Adrenal gland (tissue), 12 donors: ENCODE results near the gene ERCC6L. TPM values are rescaled to one million over a fixed set of nuclear protein-coding genes. Genes with fewer than 3 reads are reported as not detected.

ENCODE experiments used
- DNase-seq, 7 donors: peaks; one replicate each; pipeline ENCODE4 v3.0.0-alpha.2; 2019 to 2020
- H3K27ac ChIP-seq, 5 donors: fragments of 200-600 bp; sonication (generic) in 4 of 5; 1 replicate in 3 of 5; 2 replicates in 2 of 5; pipeline versions ENCODE4 v1.5.1 to v1.8.0; 2016 to 2020; ENCODE audit warnings: mild to moderate bottlenecking in 1 of 5
- H3K27me3 ChIP-seq: fragments of 200-600 bp; 2 replicates; pipeline ENCODE4 v1.8.0; 2021
- H3K36me3 ChIP-seq, 2 donors: fragments of 200-600 bp; replicated peaks in 1 of 2; 1 replicate in 1 of 2; 2 replicates in 1 of 2; pipeline versions ENCODE4 v1.5.1 to v1.8.0; 2018 to 2022
- H3K4me1 ChIP-seq, 2 donors: fragments of 200-600 bp; replicated peaks in 1 of 2; 1 replicate in 1 of 2; 2 replicates in 1 of 2; pipeline versions ENCODE4 v1.5.1 to v1.8.0; 2018 to 2021
- H3K4me3 ChIP-seq, 4 donors: fragments of 200-600 bp; sonication (generic) in 3 of 4; one replicate each; pipeline ENCODE4 v1.5.1; 2016 to 2018
- H3K9me3 ChIP-seq, 3 donors: fragments of 200-600 bp; sonication (generic) in 1 of 3; replicated peaks in 1 of 3; 1 replicate in 2 of 3; 2 replicates in 1 of 3; pipeline versions ENCODE4 v1.5.1 to v1.8.0; 2016 to 2021
- CTCF ChIP-seq, 6 experiments: fragments of 450-650 bp in 4 of 6; fragments of 200-600 bp in 2 of 6; sonication (generic) in 1 of 6; IDR thresholded peaks; 1 replicate in 5 of 6; 2 replicates in 1 of 6; pipeline versions ENCODE4 v1.5.1 to v1.8.0; 2016 to 2021; ENCODE audit warnings: antibody characterized with exemption in 6 of 6, mild to moderate bottlenecking in 2 of 6, moderate library complexity in 1 of 6
- POLR2A ChIP-seq, 2 donors: fragments of 450-650 bp; IDR thresholded peaks; one replicate each; pipeline ENCODE4 v1.6.1; 2017; ENCODE audit warnings: antibody characterized with exemption in 2 of 2, mild to moderate bottlenecking in 2 of 2, moderate library complexity in 1 of 2
- WGBS, 4 donors: extraction: QIAGEN DNeasy Blood & Tissue Kit in 2 of 4; methylation state at CpG; one replicate each; pipeline versions ENCODE4 v1.1.5 to v1.1.7; 2013 to 2017; 5-methylcytosine and 5-hydroxymethylcytosine counted together
- intact Hi-C, 2 donors: fragments of 100-400 bp; cut with DNase I; formaldehyde crosslinking; loops; one replicate each; pipeline versions ENCODE4 v1.14.1 to v1.15.0; 2022 to 2023
- polyA plus RNA-seq, 3 donors: library from polyadenylated mRNA; stranded (reverse); fragments of 200-250 nt in 2 of 3; fragments of 350-450 nt in 1 of 3; fragmentation: Illumina TruSeq in 1 of 3; extraction: RNeasy Lipid Tissue Mini Kit (QIAGEN cat#74804) in 1 of 3; gene quantifications; one replicate each; pipeline ENCODE4 v1.2.3, GENCODE V29; 2013 to 2014
- total RNA-seq, 9 donors: library from RNA; depleted of rRNA in 4 of 9; stranded (reverse); fragments of >200 nt in 4 of 9; fragments of 120-200 nt in 1 of 9; fragmentation: NEBNext Ultra II Directional in 1 of 9; extraction: Animal tissue kit (Norgen Biotek cat#: 25700) in 1 of 9; gene quantifications; one replicate each; pipeline versions ENCODE4 v1.1.0 to v1.2.4, GENCODE V29; 2013 to 2023
- donor health status: healthy with polysubstance abuse.
- donor health status: Bipolar disorder and iron deficiency.
- donor health status: DM: yes; HTN: yes; CAD: no.
- donor health status: DM: no; HTN: no; CAD: no.
- donor health status: DM: no; HTN: no; CAD: no.
- donor health status: DM: yes; HTN: yes; CAD: no.

Gene ERCC6L
- total and polyA plus RNA-seq, 12 donors, result 0.08 to 1.8 (median 0.15) TPM; not detected in 4

GRCh38 chrX:72207366-72207765, 31.5 kb downstream of the ERCC6L start:
- intact Hi-C loops, result no loop called here
- DNase-seq, result no peak
- H3K9me3 ChIP-seq, result no peaks in the 10 kb centered on the region
- H3K27me3 ChIP-seq, result no peaks in the 10 kb centered on the region
- no peaks in the 10 kb centered on the region for H3K4me1 ChIP-seq
- no peak overlapping the region for H3K27ac ChIP-seq
- 85 to 97% (median 91%) methylated on average over 4 of the region's 4 CpGs for WGBS, 4 donors
- no peaks in the 10 kb centered on the region for H3K36me3 ChIP-seq
- no peak overlapping the region for H3K4me3 ChIP-seq
- no peak for TF ChIP-seq CTCF (IDR thresholded peaks at IDR 0.05)
- TF ChIP-seq POLR2A (IDR thresholded peaks at IDR 0.05), result no peak

DNA sequence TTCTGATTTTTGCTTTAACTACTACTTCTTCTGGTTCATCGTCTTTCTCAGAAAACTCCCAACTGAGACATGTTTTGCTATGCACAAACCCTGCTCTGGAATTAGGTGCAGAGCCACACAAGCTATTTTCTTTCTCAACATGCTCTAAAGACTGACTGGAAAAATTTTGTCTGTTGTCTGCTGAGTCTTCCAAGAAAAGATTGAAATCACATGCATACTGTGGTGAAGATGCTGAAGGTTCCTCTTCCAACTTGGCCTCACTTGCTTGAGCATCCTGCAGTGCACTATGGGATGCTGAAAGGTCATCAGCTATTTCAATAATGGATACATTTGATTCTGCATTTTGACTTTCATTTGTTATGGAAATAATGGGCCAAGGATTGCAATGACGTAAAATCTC, 33.1 kb downstream of the ERCC6L start:
- H3K27me3 ChIP-seq, result no peaks in the 10 kb centered on the region
- no peak overlapping the region for H3K27ac ChIP-seq
- H3K4me1 ChIP-seq, result no peaks in the 10 kb centered on the region
- H3K9me3 ChIP-seq, result no peaks in the 10 kb centered on the region
- WGBS, 4 donors, result 80 to 97% (median 92%) methylated on average over 2 of the region's 2 CpGs
- H3K36me3 ChIP-seq, result no peaks in the 10 kb centered on the region
- H3K4me3 ChIP-seq, result no peak overlapping the region
- intact Hi-C loops, result no loop called here
- TF ChIP-seq CTCF (IDR thresholded peaks at IDR 0.05), result no peak
- no peak for TF ChIP-seq POLR2A (IDR thresholded peaks at IDR 0.05)
- no peak for DNase-seq

DNA sequence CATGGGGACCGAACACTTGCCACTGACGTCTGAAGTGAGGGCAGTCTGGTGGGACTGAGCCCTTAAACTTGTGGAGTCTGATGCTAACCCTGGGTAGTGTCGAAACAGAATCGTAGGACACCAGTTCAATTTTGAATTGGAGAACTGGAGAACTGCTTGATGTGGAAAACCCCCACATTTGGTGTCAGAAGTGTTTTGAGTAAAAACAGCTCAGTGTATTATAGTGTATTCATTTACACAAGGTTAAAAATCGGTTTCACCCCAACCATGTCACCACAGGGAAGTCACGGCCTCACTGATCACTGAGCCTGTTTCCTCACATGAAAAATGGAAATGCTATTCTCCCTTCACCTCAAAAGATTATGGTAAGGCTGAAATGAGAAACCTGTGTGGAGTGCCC, 35.4 kb downstream of the ERCC6L start:
- H3K36me3 ChIP-seq, result no peaks in the 10 kb centered on the region
- 71 to 94% (median 83%) methylated on average over 5 to 6 of the region's 6 CpGs for WGBS, 4 donors
- H3K4me1 ChIP-seq, result no peaks in the 10 kb centered on the region
- intact Hi-C loops, result no loop called here
- DNase-seq, result no peak
- TF ChIP-seq POLR2A (IDR thresholded peaks at IDR 0.05) (no peak), CTCF (IDR thresholded peaks at IDR 0.05) (no peak)
- no peaks in the 10 kb centered on the region for H3K9me3 ChIP-seq
- no peaks in the 10 kb centered on the region for H3K27me3 ChIP-seq
- H3K4me3 ChIP-seq, result no peak overlapping the region
- no peak overlapping the region for H3K27ac ChIP-seq

GRCh38 chrX:72202792-72203401, 35.9 kb downstream of the ERCC6L start:
- H3K27me3 ChIP-seq, result no peaks in the 10 kb centered on the region
- 56 to 91% (median 59%) methylated on average over 1 to 4 of the region's 4 CpGs for WGBS, 4 donors
- TF ChIP-seq POLR2A (IDR thresholded peaks at IDR 0.05), result no peak
- TF ChIP-seq CTCF (IDR thresholded peaks at IDR 0.05), result no peak
- intact Hi-C loops, result no loop called here
- H3K4me1 ChIP-seq, result no peaks in the 10 kb centered on the region
- H3K9me3 ChIP-seq, result no peaks in the 10 kb centered on the region
- peaks cover 0 to 4% of the 10 kb centered on the region in 2 donors for H3K36me3 ChIP-seq
- no peak overlapping the region for H3K27ac ChIP-seq
- no peak overlapping the region for H3K4me3 ChIP-seq
- DNase-seq, result no peak
